Embryonic facial prominence (tissue), 1 donor: ENCODE results near the gene MAP1LC3B2.

Source experiments
- DNase-seq: peaks from one replicate; pipeline ENCODE4 v3.0.0-alpha.2; 2016; ENCODE audit errors: extremely low spot score

Gene MAP1LC3B2

GRCh38 chr12:116559162-116559935, at the start of gene MAP1LC3B2:
MAP1LC3B2 (plus strand) TSS chr12:116559381; CDS start chr12:116575943, 16,562 bp downstream.
- DNase-seq: peak; percentile 34

DNA sequence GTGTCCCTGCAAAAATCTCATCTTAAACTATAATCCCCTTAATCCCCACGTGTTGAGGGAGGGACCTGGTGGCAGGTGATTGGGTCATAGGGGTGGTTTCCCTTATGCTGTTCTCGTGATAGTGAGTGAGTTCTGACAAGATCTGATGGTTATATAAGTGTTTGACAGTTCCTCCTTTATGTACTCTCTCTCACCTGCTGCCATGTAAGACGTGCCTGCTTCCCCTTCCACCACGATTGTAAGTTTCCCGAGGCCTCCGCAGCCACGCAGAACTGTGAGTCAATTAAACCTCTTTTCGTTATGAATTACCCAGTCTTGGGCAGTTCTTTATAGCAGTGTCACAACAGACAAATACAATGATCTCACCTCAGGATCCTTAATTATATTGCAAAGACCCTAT, 45.2 kb upstream of the MAP1LC3B2 start:
- DNase-seq: no peak

DNA sequence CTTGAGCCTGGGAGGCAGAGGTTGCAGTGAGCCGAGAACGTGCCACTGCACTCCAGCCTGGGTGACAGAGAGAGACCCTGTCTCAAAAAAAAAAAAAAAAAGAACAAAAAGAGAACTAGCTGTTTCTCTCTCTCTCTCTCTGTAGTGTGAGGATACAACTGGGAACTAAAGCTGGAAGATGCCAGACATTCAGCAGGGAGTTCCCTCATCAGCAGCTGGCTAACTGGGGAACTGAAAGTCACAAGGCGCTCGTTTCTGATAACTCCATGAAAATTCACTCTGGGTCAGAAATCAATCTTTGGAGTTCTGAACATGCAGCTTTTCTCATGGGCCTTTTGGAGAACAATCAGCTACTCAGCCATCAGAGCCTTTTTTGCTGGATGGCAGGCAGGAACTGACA, 43.5 kb upstream of the MAP1LC3B2 start:
- DNase-seq: no peak

DNA sequence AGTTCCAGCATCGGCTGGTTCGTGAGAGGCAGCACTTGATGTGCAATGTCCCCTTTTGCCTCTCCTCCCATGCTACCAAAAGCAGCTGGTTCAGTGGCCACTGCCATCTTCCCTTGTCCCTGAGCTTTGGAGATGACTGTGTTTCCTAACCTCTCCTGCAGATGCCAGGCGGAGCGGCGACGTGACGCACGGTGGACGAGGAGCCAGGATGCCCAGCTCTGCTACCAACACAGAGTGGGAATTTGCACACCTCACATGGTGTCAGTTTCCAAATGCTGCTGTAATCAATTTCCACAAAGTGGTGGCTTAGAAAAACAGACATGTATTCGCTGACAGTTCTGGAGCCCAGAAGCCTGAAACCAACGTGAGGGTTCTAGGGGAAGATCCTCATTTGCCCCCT, 42.5 kb upstream of the MAP1LC3B2 start:
- DNase-seq: no peak

GRCh38 chr12:116517431-116518045, 41.6 kb upstream of the MAP1LC3B2 start:
- DNase-seq: no peak

- no peak for DNase-seq
Measured at GRCh38 chr12:116520225-116520760, 38.9 kb upstream of the MAP1LC3B2 start.

GRCh38 chr12:116520801-116521471, 38.2 kb upstream of the MAP1LC3B2 start:
- no peak for DNase-seq

DNA sequence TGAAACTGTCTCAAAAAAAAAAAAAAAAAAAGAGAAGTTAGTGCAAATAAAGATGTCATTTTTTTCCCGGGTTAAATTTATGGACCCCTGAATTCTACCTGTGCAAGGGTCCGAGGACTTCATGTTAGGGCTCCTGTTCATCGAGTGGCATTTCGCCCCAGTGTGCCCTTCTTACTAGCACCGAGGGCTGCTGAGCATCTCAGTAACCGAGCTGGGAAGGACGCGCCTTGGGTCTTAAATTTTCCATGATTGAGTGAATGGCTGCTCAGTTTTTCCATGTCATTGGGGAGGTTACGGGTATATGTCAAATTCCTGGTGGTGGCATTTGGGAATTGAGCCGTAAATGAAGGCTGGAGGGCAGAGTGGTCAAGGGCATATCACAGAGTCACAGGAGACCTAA, 34.9 kb upstream of the MAP1LC3B2 start:
- DNase-seq: no peak

DNA sequence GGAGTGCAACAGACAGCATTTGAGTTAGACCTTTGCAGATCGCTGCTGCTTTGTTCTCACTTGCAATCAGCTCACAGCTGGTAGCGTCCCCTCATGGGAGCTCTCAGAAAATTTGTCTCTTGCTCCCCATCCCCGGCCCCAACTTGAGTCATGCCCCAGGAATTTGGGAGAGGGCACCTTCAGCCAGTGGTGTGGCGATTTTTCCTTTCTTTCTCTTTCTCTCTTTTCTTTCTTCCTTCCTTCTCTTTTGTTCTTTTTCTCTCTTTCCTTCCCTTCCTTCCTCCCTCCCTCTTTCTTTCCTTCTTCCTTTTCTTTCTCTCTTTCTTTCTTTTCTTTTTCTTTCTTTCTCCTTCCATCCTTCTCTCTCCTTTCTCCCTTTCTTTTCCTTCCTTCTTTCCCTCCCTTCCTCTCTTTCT, 34.2 kb upstream of the MAP1LC3B2 start:
- no peak for DNase-seq

- DNase-seq: peak; percentile 49
Measured at GRCh38 chr12:116525418-116526001, 33.7 kb upstream of the MAP1LC3B2 start.

DNA sequence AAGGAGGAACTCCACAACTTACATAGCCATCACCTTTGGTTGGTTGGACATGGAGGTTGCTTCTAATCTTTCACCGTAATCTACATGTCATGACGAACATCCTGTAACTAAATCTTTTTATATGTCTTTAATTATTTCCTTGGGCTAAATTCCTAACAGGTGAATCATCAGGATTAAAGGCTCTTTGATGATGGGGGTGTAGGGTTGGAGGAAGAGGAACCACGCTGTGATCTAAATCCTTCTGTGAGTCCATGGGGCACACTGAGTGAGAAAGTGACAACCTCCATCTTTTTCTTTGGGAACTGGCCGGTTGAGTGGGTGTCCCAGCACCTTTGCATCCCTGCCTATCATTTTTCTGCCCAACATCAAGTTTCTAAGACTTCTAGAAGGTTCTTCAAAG, 31.1 kb upstream of the MAP1LC3B2 start:
- DNase-seq: no peak

DNA sequence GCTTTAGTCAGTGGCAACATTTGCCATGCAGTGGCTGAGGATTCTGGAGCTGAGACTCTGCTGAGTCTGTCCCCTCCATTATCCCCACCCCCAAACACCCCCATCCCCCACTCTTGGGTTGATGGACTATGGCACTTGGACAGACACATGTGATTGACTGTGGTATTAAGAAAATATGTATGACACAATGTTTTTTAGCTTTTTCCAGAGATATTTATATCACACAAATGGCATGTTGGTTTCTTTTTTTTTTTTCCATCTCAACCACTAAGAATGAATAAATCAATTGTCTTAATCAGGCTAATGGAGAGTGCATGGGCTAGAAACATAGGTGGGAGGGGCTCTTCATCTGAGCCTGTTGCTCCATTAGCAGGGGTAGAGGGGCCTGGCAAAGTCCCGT, 30.7 kb upstream of the MAP1LC3B2 start:
- no peak for DNase-seq

DNA sequence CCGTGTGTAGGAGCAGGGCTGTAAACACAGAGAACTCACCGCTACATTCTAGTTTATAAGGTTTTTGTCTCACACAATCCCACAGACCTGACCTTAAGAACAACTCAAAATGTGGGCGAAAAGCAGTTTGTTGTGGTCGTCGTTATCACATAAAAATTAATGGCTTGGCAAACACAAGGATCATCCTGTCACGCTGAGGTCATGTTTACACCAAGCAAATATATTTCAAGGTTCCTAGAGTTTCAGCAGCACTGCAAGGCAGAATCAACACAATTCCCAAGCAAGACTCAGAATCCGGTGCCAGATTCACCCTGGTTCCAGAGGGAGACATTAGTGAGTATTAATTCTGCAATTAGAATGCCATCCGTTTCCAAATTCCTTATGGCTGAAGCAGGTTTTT, 30.1 kb upstream of the MAP1LC3B2 start:
- no peak for DNase-seq

- DNase-seq: no peak
Measured at GRCh38 chr12:116529686-116530085, 29.5 kb upstream of the MAP1LC3B2 start.

DNA sequence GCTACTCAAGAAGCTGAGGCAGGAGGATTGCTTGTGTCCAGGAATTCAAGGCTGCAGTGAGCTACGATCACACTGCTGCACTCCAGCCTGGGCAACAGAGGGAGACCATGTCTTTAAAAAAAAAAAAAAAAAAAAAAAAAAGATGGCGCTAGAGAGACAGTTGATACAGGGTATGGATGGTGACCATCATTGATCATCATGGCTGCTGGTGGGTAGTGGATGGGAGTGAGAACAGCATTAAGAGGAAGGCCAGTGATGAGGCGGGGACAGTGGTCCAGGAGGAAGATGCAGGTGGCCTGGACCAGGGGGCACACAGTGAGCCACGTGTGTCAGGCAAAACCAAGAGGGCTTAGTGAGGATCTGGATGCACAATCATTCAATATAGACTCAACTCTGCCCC, 26.8 kb upstream of the MAP1LC3B2 start:
- no peak for DNase-seq

- no peak for DNase-seq
Measured at GRCh38 chr12:116532986-116533342, 26.2 kb upstream of the MAP1LC3B2 start.

- DNase-seq: peak; percentile 87
Measured at GRCh38 chr12:116533343-116534251, 25.6 kb upstream of the MAP1LC3B2 start.

- DNase-seq: peak; percentile 50
Measured at GRCh38 chr12:116534311-116535121, 24.7 kb upstream of the MAP1LC3B2 start.

GRCh38 chr12:116535241-116535640, 23.9 kb upstream of the MAP1LC3B2 start:
- DNase-seq: no peak
